ENCODE data around the gene EPHB3. TPM values are rescaled to one million over a fixed set of nuclear protein-coding genes. Genes with fewer than 3 reads are reported as not detected.
A peak's percentile ranks its signal among the peaks of the same experiment; 100 is the strongest.

Gene EPHB3
- total and polyA plus RNA-seq, 2 of the 4 experiments (the other 2 are of a cell fraction) = 0.72 to 2.9 TPM

DNA sequence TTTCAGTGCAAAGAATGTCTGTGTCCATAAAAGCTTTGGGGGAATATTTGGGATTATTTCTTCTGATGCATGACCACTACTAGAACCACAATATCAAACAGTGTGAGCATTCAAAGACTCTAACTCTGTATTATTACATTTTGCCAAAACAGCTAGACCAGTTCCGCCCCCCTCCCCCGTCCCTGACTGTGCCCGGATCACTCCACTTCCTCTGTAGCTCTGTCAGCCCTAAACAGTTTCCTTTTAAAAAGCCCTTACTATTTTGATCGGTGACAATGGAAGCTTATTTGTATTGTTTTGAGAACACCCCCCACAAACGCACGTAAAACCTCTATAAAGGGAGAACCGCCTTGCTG, 36.6 kb upstream of the EPHB3 start:
- H3K9me1 ChIP-seq (ENCODE audit: insufficient read depth, low read length) = no peaks in the 10 kb centered on the region
- no peak overlapping the region for H2BK120ac ChIP-seq (ENCODE audit: low read depth, low read length)
- DNase-seq (no peak), ATAC-seq (ENCODE audit: low read depth) (0 out of 2 replicates have a peak, but pooled peaks have one; percentile 14)
- H3K9ac ChIP-seq (ENCODE audit: low read depth, low read length) = no peak overlapping the region
- H3K4me1 ChIP-seq (ENCODE audit: control insufficient read depth, insufficient read depth, low read length) = peaks cover 3% of the 10 kb centered on the region; the same call in 1 of the 2 replicates
- H4K5ac ChIP-seq (ENCODE audit: low read depth, low read length) = no peak overlapping the region
- TF ChIP-seq MXI1 (IDR thresholded peaks at IDR 0.05; ENCODE audit: borderline replicate concordance, low read depth, low read length) (no peak), BHLHE40 (IDR thresholded peaks at IDR 0.05; ENCODE audit: low read depth, low read length) (no peak), MAZ (IDR thresholded peaks at IDR 0.05; ENCODE audit: borderline replicate concordance, low read depth, low read length) (no peak), CEBPB (IDR thresholded peaks at IDR 0.05; ENCODE audit: low read depth, low read length) (no peak), NFE2L2 (IDR thresholded peaks at IDR 0.05; ENCODE audit: low read depth, low read length) (no peak), POLR2A (IDR thresholded peaks at IDR 0.05; ENCODE audit: low read depth, low read length) (no peak), FOS (IDR thresholded peaks at IDR 0.05; ENCODE audit: low read depth, low read length) (no peak), MAFK (IDR thresholded peaks at IDR 0.05; ENCODE audit: low read depth, low read length) (no peak), RAD21 (IDR thresholded peaks at IDR 0.05; ENCODE audit: low read length) (no peak), SMC3 (IDR thresholded peaks at IDR 0.05; ENCODE audit: low read depth, low read length) (no peak), RFX5 (IDR thresholded peaks at IDR 0.05; ENCODE audit: low read depth, low read length) (no peak), CHD1 (IDR thresholded peaks at IDR 0.05; ENCODE audit: low read depth, low read length) (no peak), RCOR1 (IDR thresholded peaks at IDR 0.05; ENCODE audit: insufficient replicate concordance, low read length) (no peak)
- TF ChIP-seq, protein P1, sequence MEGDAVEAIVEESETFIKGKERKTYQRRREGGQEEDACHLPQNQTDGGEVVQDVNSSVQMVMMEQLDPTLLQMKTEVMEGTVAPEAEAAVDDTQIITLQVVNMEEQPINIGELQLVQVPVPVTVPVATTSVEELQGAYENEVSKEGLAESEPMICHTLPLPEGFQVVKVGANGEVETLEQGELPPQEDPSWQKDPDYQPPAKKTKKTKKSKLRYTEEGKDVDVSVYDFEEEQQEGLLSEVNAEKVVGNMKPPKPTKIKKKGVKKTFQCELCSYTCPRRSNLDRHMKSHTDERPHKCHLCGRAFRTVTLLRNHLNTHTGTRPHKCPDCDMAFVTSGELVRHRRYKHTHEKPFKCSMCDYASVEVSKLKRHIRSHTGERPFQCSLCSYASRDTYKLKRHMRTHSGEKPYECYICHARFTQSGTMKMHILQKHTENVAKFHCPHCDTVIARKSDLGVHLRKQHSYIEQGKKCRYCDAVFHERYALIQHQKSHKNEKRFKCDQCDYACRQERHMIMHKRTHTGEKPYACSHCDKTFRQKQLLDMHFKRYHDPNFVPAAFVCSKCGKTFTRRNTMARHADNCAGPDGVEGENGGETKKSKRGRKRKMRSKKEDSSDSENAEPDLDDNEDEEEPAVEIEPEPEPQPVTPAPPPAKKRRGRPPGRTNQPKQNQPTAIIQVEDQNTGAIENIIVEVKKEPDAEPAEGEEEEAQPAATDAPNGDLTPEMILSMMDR (conservative IDR thresholded peaks at IDR 0.05; ENCODE audit: low read depth, low read length) = no peak
- TF ChIP-seq, protein P2, sequence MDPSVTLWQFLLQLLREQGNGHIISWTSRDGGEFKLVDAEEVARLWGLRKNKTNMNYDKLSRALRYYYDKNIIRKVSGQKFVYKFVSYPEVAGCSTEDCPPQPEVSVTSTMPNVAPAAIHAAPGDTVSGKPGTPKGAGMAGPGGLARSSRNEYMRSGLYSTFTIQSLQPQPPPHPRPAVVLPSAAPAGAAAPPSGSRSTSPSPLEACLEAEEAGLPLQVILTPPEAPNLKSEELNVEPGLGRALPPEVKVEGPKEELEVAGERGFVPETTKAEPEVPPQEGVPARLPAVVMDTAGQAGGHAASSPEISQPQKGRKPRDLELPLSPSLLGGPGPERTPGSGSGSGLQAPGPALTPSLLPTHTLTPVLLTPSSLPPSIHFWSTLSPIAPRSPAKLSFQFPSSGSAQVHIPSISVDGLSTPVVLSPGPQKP (IDR thresholded peaks at IDR 0.05; ENCODE audit: borderline replicate concordance, low read depth, low read length) = no peak
- TF ChIP-seq, protein P3, sequence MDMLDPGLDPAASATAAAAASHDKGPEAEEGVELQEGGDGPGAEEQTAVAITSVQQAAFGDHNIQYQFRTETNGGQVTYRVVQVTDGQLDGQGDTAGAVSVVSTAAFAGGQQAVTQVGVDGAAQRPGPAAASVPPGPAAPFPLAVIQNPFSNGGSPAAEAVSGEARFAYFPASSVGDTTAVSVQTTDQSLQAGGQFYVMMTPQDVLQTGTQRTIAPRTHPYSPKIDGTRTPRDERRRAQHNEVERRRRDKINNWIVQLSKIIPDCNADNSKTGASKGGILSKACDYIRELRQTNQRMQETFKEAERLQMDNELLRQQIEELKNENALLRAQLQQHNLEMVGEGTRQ (IDR thresholded peaks at IDR 0.05; ENCODE audit: low read depth, low read length) = no peak
- no peaks in the 10 kb centered on the region for H3K79me1 ChIP-seq (ENCODE audit: low read depth in 1 of 2, low read length in 2 of 2)
- CTCF ChIA-PET = interaction anchor here (0.7 to 2.9 kb wide), 3 partner anchors 11 to 153 kb away, joined by 3 to 9 read pairs (median 3); no protein-coding TSS in a partner anchor
- dilution Hi-C loops (cut with HindIII; ENCODE audit: low sequenced_read_pairs, unreplicated experiment) (loop anchor here (25.0 kb wide), 1 partner anchor 163 kb away; the partner anchor contains the start of genes CLCN2 and POLR2H), in situ Hi-C loops (cut with MboI; ENCODE audit: low sequenced_read_pairs) (no loop called here), intact Hi-C loops (cut with micrococcal nuclease) (loop anchor here (5.0 kb wide), 2 partner anchors 48 to 128 kb away; no protein-coding TSS in a partner anchor)
- no peak overlapping the region for H2BK15ac ChIP-seq (ENCODE audit: low read depth, low read length)
- 0% methylated on average over 1 of the region's 7 CpGs; no CpG with 5 or more reads in 1 of the 2 experiments for WGBS, 2 experiments (ENCODE audit: extremely low coverage in 2 of 2, insufficient read length in 1 of 2)
- no peak overlapping the region for H3K56ac ChIP-seq (ENCODE audit: extremely low read depth, insufficient read depth, low read length)
- no peak overlapping the region for H3K14ac ChIP-seq (replicated peaks; ENCODE audit: low read depth, low read length)
- peak overlapping the region; percentile 64 for H3K4me2 ChIP-seq (ENCODE audit: low read depth, low read length)
- H3K4me3 ChIP-seq (ENCODE audit: insufficient read depth, low read depth, low read length) = peak overlapping the region; percentile 22
- no peak overlapping the region for H3K23ac ChIP-seq (ENCODE audit: low read depth, low read length)
- BruUV-seq (replicated peaks) = no TSS peak
- H2AFZ ChIP-seq (replicated peaks; ENCODE audit: low read length, poor library complexity) = peak overlapping the region; percentile 60
- no peaks in the 10 kb centered on the region for H4K20me1 ChIP-seq (ENCODE audit: insufficient read depth, low read length)
- no peak overlapping the region for H3K4ac ChIP-seq (ENCODE audit: low read depth, low read length)
- no peak overlapping the region for H2BK5ac ChIP-seq (ENCODE audit: low read depth, low read length, poor library complexity, severe bottlenecking)
- H2BK20ac ChIP-seq (ENCODE audit: low read depth, low read length) = no peak overlapping the region
- no peak overlapping the region for H3K27ac ChIP-seq (ENCODE audit: insufficient read depth, low read length)
- H3K36me3 ChIP-seq (ENCODE audit: control insufficient read depth, insufficient read depth, low read length) = no peaks in the 10 kb centered on the region
- H2AK5ac ChIP-seq (ENCODE audit: low read depth, low read length) = no peak overlapping the region
- no peak overlapping the region for H3K18ac ChIP-seq (ENCODE audit: low read depth, low read length)
- H4K91ac ChIP-seq (ENCODE audit: insufficient read depth, low read depth, low read length) = no peak overlapping the region
- no peak overlapping the region for H4K8ac ChIP-seq (ENCODE audit: low read depth in 2 of 2, low read length in 2 of 2)
- H2AK9ac ChIP-seq (replicated peaks; ENCODE audit: low read depth, low read length, poor library complexity) = no peak overlapping the region
- H3K27me3 ChIP-seq (ENCODE audit: control insufficient read depth, insufficient read depth, low read length) = peaks cover 46% of the 10 kb centered on the region
- H3K9me3 ChIP-seq (ENCODE audit: control insufficient read depth, insufficient read depth, low read length) = no peaks in the 10 kb centered on the region
- POLR2A ChIA-PET (ENCODE audit: unreplicated experiment) = no interaction called here
